Measurements from ENCODE around the gene RNPEP. TPM values are rescaled to one million over a fixed set of nuclear protein-coding genes. Genes with fewer than 3 reads are reported as not detected.

Gene RNPEP
- total RNA-seq, 2 experiments from 2014 or later = 14.7 to 52.1 TPM

GRCh38 chr1:201937624-201938213 lies 44.7 kb upstream of the RNPEP start:
- intact Hi-C loops (cut with micrococcal nuclease; ENCODE audit: unreplicated experiment) = no loop called here
- no peaks in the 10 kb centered on the region for H3K79me2 ChIP-seq (ENCODE audit: insufficient read depth, low read depth, low read length)
- no TSS peak for BruUV-seq (replicated peaks)
- H3K9me3 ChIP-seq (ENCODE audit: low read length) = no peaks in the 10 kb centered on the region
- H2AFZ ChIP-seq (ENCODE audit: low read length) = no peak overlapping the region
- H3K27ac ChIP-seq (ENCODE audit: low read depth, low read length, poor library complexity, severe bottlenecking) = no peak overlapping the region
- H3K36me3 ChIP-seq (ENCODE audit: insufficient read depth, low read length) = no peaks in the 10 kb centered on the region
- no peak overlapping the region for H3K4me3 ChIP-seq (ENCODE audit: low read depth, low read length, poor library complexity, severe bottlenecking)
- H4K20me1 ChIP-seq (ENCODE audit: insufficient read depth, low read length) = no peaks in the 10 kb centered on the region
- DNase-seq (ENCODE audit: low spot score) = no peak
- no peaks in the 10 kb centered on the region for H3K9me2 ChIP-seq (ENCODE audit: insufficient read depth, low read length)
- no peak overlapping the region for H3K4me2 ChIP-seq (ENCODE audit: low read length)
- no peak for TF ChIP-seq CTCF (conservative IDR thresholded peaks at IDR 0.05; ENCODE audit: low read length)
- no peak for TF ChIP-seq EZH2phosphoT487 (IDR thresholded peaks at IDR 0.05; ENCODE audit: borderline replicate concordance, low read depth, low read length)
- POLR2A ChIA-PET = interaction anchor here (1.1 kb wide), 1 partner anchor 10 kb away, joined by 4 read pairs; no protein-coding TSS in a partner anchor
- H3K4me1 ChIP-seq (ENCODE audit: insufficient read depth, low read length, poor library complexity, severe bottlenecking) = no peaks in the 10 kb centered on the region
- CTCF ChIA-PET (ENCODE audit: unreplicated experiment) = no interaction called here

DNA sequence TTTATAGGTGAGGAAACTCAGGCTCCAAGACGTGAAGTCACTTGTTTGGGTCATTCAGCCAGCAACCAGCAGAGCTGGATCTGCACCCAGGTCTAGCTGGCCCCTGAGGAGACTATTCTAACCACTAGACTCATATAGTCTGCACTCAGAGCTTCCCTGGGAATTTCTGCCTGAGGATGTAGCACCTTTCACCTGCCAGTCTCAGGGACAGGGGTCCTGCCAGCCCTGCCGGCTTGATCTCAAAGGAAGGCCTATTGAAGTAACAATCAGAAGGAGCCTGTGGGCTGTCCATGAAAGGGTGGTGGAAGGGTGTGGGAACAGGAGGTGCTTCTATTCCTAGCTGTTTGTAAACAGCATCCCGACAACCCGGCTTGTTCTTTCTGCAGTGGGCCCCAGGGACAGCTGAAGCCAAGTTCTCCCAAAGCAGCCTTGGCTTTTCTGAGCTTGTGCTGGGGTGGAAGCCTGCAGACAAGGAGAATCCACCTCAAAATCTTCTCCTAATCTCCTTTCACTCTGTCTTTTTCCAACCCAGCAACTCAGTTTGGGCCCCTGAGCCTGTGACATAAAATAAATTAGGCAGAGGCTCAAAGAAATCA lies 43.9 kb upstream of the RNPEP start:
- H3K9me2 ChIP-seq (ENCODE audit: insufficient read depth, low read length) = no peaks in the 10 kb centered on the region
- H4K20me1 ChIP-seq (ENCODE audit: insufficient read depth, low read length) = no peaks in the 10 kb centered on the region
- no TSS peak for BruUV-seq (replicated peaks)
- H3K27ac ChIP-seq (ENCODE audit: low read depth, low read length, poor library complexity, severe bottlenecking) = no peak overlapping the region
- no peaks in the 10 kb centered on the region for H3K4me1 ChIP-seq (ENCODE audit: insufficient read depth, low read length, poor library complexity, severe bottlenecking)
- no peak for TF ChIP-seq CTCF (conservative IDR thresholded peaks at IDR 0.05; ENCODE audit: low read length)
- TF ChIP-seq EZH2phosphoT487 (IDR thresholded peaks at IDR 0.05; ENCODE audit: borderline replicate concordance, low read depth, low read length) = no peak
- ChIA-PET POLR2A (interaction anchor here (0.7 to 1.1 kb wide), 2 partner anchors 10 to 27 kb away, joined by 3 to 4 read pairs; no protein-coding TSS in a partner anchor), CTCF (ENCODE audit: unreplicated experiment) (no interaction called here)
- intact Hi-C loops (cut with micrococcal nuclease; ENCODE audit: unreplicated experiment) = no loop called here
- no peak overlapping the region for H3K4me3 ChIP-seq (ENCODE audit: low read depth, low read length, poor library complexity, severe bottlenecking)
- no peak for DNase-seq (ENCODE audit: low spot score)
- no peaks in the 10 kb centered on the region for H3K79me2 ChIP-seq (ENCODE audit: insufficient read depth, low read depth, low read length)
- no peaks in the 10 kb centered on the region for H3K9me3 ChIP-seq (ENCODE audit: low read length)
- H3K4me2 ChIP-seq (ENCODE audit: low read length) = no peak overlapping the region
- no peak overlapping the region for H2AFZ ChIP-seq (ENCODE audit: low read length)
- H3K36me3 ChIP-seq (ENCODE audit: insufficient read depth, low read length) = no peaks in the 10 kb centered on the region

- intact Hi-C loops (cut with micrococcal nuclease; ENCODE audit: unreplicated experiment) = no loop called here
- Histone ChIP-seq H2AFZ (ENCODE audit: low read length) (no peak overlapping the region), H3K9me3 (ENCODE audit: low read length) (no peaks in the 10 kb centered on the region), H4K20me1 (ENCODE audit: insufficient read depth, low read length) (no peaks in the 10 kb centered on the region), H3K4me3 (ENCODE audit: low read depth, low read length, poor library complexity, severe bottlenecking) (no peak overlapping the region), H3K4me2 (ENCODE audit: low read length) (no peak overlapping the region), H3K79me2 (ENCODE audit: insufficient read depth, low read depth, low read length) (no peaks in the 10 kb centered on the region), H3K4me1 (ENCODE audit: insufficient read depth, low read length, poor library complexity, severe bottlenecking) (no peaks in the 10 kb centered on the region), H3K9me2 (ENCODE audit: insufficient read depth, low read length) (no peaks in the 10 kb centered on the region), H3K36me3 (ENCODE audit: insufficient read depth, low read length) (no peaks in the 10 kb centered on the region), H3K27ac (ENCODE audit: low read depth, low read length, poor library complexity, severe bottlenecking) (no peak overlapping the region)
- ChIA-PET CTCF (ENCODE audit: unreplicated experiment) (no interaction called here), POLR2A (interaction anchor here (0.7 kb wide), 1 partner anchor 28 kb away, joined by 3 read pairs; no protein-coding TSS in a partner anchor)
- DNase-seq (ENCODE audit: low spot score) = no peak
- BruUV-seq (replicated peaks) = no TSS peak
- TF ChIP-seq CTCF (conservative IDR thresholded peaks at IDR 0.05; ENCODE audit: low read length) (no peak), EZH2phosphoT487 (IDR thresholded peaks at IDR 0.05; ENCODE audit: borderline replicate concordance, low read depth, low read length) (no peak)
Measured at GRCh38 chr1:201939148-201939547, 43.3 kb upstream of the RNPEP start.
